Liver (tissue), 9 donors: ENCODE results near the gene WFIKKN2. TPM values are rescaled to one million over a fixed set of nuclear protein-coding genes. Genes with fewer than 3 reads are reported as not detected.

ENCODE experiments used
- DNase-seq: peaks from one replicate; pipeline ENCODE4 v3.0.0-alpha.2; 2017; ENCODE audit warnings: low spot score
- H3K27ac ChIP-seq, 2 donors: one replicate each; pipeline ENCODE4 v1.7.0; 2013; ENCODE audit warnings: inconsistent platforms in 2 of 2, low read length in 2 of 2, control low read depth in 1 of 2, low read depth in 1 of 2, mild to moderate bottlenecking in 1 of 2
- H3K27me3 ChIP-seq, 4 donors: one replicate each; pipeline versions ENCODE4 v1.6.1 to v1.7.0; 2013; ENCODE audit warnings: low read length in 3 of 4, inconsistent platforms in 1 of 4, mild to moderate bottlenecking in 1 of 4, moderate library complexity in 1 of 4; ENCODE audit not compliant: control insufficient read depth in 4 of 4, insufficient read depth in 4 of 4
- H3K36me3 ChIP-seq, 4 donors: one replicate each; pipeline versions ENCODE4 v1.6.1 to v1.7.0; 2013; ENCODE audit warnings: low read length in 3 of 4, mild to moderate bottlenecking in 3 of 4, low read depth in 1 of 4, moderate library complexity in 1 of 4; ENCODE audit not compliant: control insufficient read depth in 4 of 4, insufficient read depth in 3 of 4
- H3K4me1 ChIP-seq, 4 donors: one replicate each; pipeline versions ENCODE4 v1.6.1 to v1.7.0; 2013; ENCODE audit warnings: low read length in 3 of 4, mild to moderate bottlenecking in 3 of 4, moderate library complexity in 1 of 4; ENCODE audit not compliant: control insufficient read depth in 4 of 4, insufficient read depth in 4 of 4
- H3K4me3 ChIP-seq, 3 donors: one replicate each; pipeline versions ENCODE4 v1.6.1 to v1.7.0; 2013; ENCODE audit warnings: low read length in 3 of 3, control low read depth in 1 of 3, low read depth in 1 of 3, mild to moderate bottlenecking in 1 of 3
- H3K9ac ChIP-seq, 2 donors: one replicate each; pipeline ENCODE4 v1.7.0; 2013; ENCODE audit warnings: low read length in 2 of 2, mild to moderate bottlenecking in 2 of 2, moderate library complexity in 2 of 2, control low read depth in 1 of 2, low read depth in 1 of 2
- H3K9me3 ChIP-seq, 4 donors: one replicate each; pipeline versions ENCODE4 v1.6.1 to v1.7.0; 2013; ENCODE audit warnings: low read length in 3 of 4; ENCODE audit not compliant: control insufficient read depth in 4 of 4
- EGR1 ChIP-seq, 2 donors: IDR thresholded peaks; 2 replicates each; pipeline ENCODE4 v1.6.1; 2016 to 2018; ENCODE audit warnings: antibody characterized with exemption in 2 of 2, low read depth in 2 of 2
- FOXA1 ChIP-seq: IDR thresholded peaks from 2 replicates; pipeline ENCODE4 v1.6.1; 2016; ENCODE audit warnings: antibody characterized with exemption
- FOXA2 ChIP-seq: IDR thresholded peaks from 2 replicates; pipeline ENCODE4 v1.6.1; 2016; ENCODE audit warnings: antibody characterized with exemption
- GABPA ChIP-seq, 2 donors: IDR thresholded peaks in 1 of 2; conservative IDR thresholded peaks in 1 of 2; 2 replicates each; pipeline ENCODE4 v1.6.1; 2016; ENCODE audit warnings: antibody characterized with exemption in 2 of 2, mild to moderate bottlenecking in 1 of 2, moderate library complexity in 1 of 2
- HNF4A ChIP-seq, 2 donors: conservative IDR thresholded peaks; 2 replicates each; pipeline ENCODE4 v1.6.1; 2016; ENCODE audit warnings: antibody characterized with exemption in 2 of 2, mild to moderate bottlenecking in 2 of 2
- HNF4G ChIP-seq: IDR thresholded peaks from 2 replicates; pipeline ENCODE4 v1.6.1; 2016; ENCODE audit warnings: antibody characterized with exemption
- JUND ChIP-seq, 2 donors: IDR thresholded peaks; 2 replicates each; pipeline ENCODE4 v1.6.1; 2016; ENCODE audit warnings: antibody characterized with exemption in 2 of 2
- NR2F2 ChIP-seq: IDR thresholded peaks from 2 replicates; pipeline ENCODE4 v1.6.1; 2016; ENCODE audit warnings: antibody characterized with exemption
- RAD21 ChIP-seq, 2 donors: IDR thresholded peaks; 2 replicates each; pipeline ENCODE4 v1.6.1; 2016; ENCODE audit warnings: antibody characterized with exemption in 2 of 2, mild to moderate bottlenecking in 2 of 2
- RXRA ChIP-seq, 2 donors: IDR thresholded peaks; 2 replicates each; pipeline ENCODE4 v1.6.1; 2017 to 2018; ENCODE audit warnings: antibody characterized with exemption in 2 of 2, mild to moderate bottlenecking in 1 of 2
- SP1 ChIP-seq: IDR thresholded peaks from 2 replicates; pipeline ENCODE4 v1.6.1; 2018; ENCODE audit warnings: antibody characterized with exemption, mild to moderate bottlenecking
- TAF1 ChIP-seq: conservative IDR thresholded peaks from 2 replicates; pipeline ENCODE4 v1.6.1; 2016; ENCODE audit warnings: antibody characterized with exemption, mild to moderate bottlenecking
- YY1 ChIP-seq: IDR thresholded peaks from 2 replicates; pipeline ENCODE4 v1.6.1; 2016; ENCODE audit warnings: antibody characterized with exemption, mild to moderate bottlenecking
- WGBS: extraction: QIAGEN DNeasy Blood & Tissue Kit; methylation state at CpG from one replicate; pipeline ENCODE4 v1.1.7; 2013; 5-methylcytosine and 5-hydroxymethylcytosine counted together
- polyA plus RNA-seq, 2 donors: library from polyadenylated mRNA; stranded (reverse) in 1 of 2; unstranded in 1 of 2; fragments of 200-250 nt in 1 of 2; fragments of >200 nt in 1 of 2; fragmentation: Nextera tagmentation in 1 of 2; extraction: Ambion mirVana in 1 of 2; gene quantifications; one replicate each; pipeline versions ENCODE4 v1.2.1 to v1.2.3, GENCODE V29; 2013 to 2015
- total RNA-seq, 2 donors: library from RNA; depleted of rRNA; stranded (reverse); fragments of >200 nt; gene quantifications; one replicate each; pipeline ENCODE4 v1.2.3, GENCODE V29; 2014
- TF ChIP-seq, protein P1 (sequence below): IDR thresholded peaks from 2 replicates; pipeline ENCODE4 v1.6.1; 2016; ENCODE audit warnings: antibody characterized with exemption
- TF ChIP-seq, protein P2 (sequence below): IDR thresholded peaks from 2 replicates; pipeline ENCODE4 v1.6.1; 2016; ENCODE audit warnings: antibody characterized with exemption
- TF ChIP-seq, protein P3 (sequence below): IDR thresholded peaks from 2 replicates; pipeline ENCODE4 v1.6.1; 2016; ENCODE audit warnings: antibody characterized with exemption
- TF ChIP-seq, protein P4 (sequence below): IDR thresholded peaks from 2 replicates; pipeline ENCODE4 v1.6.1; 2016; ENCODE audit warnings: antibody characterized with exemption, mild to moderate bottlenecking
- TF ChIP-seq, protein P5 (sequence below): fragments of 150-350 bp; IDR thresholded peaks from 2 replicates; pipeline ENCODE4 v1.5.1; 2017; ENCODE audit warnings: improper control_type of control experiment, low read depth, low read length; ENCODE audit not compliant: missing input control
- donor health status: healthy.
- donor health status: healthy.
- donor health status: healthy.
- donor health status: healthy.
- donor health status: healthy.

The WFIKKN2 gene
- total and polyA plus RNA-seq, 4 donors: 0.02 to 0.19 (median 0.07) TPM; not detected in 1

DNA sequence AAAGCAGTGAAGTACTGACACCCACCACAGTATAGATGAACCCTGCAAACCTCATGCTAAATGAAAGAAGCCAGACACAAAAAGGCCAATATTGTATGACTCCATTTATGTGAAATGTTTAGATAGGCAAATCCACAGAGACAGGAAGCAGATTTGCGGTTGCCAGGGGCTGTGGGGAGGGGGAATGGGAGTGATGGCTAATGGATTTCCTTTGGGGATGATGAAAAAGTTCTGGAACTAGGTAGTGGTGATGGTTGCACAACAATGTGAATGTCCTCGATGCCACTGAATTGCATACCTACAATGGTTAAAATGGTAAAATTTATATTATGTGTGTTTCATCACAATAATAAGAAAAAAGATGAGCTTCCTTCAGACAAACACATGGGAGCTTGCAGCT is 28.4 kb upstream of the WFIKKN2 start:
- DNase-seq: no peak
- H3K4me1 ChIP-seq: peaks cover 9 to 53% (median 27%) of the 10 kb centered on the region in 4 donors
- H3K4me3 ChIP-seq: no peak overlapping the region
- no peak overlapping the region for H3K9ac ChIP-seq
- no peaks in the 10 kb centered on the region for H3K27me3 ChIP-seq
- peak in 1 of 2 donors; percentile 33 for TF ChIP-seq HNF4A (conservative IDR thresholded peaks at IDR 0.05)
- TF ChIP-seq, protein P1, sequence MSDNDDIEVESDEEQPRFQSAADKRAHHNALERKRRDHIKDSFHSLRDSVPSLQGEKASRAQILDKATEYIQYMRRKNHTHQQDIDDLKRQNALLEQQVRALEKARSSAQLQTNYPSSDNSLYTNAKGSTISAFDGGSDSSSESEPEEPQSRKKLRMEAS: no peak
- TF ChIP-seq YY1: peak; percentile 44
- no peak for TF ChIP-seq TAF1
- TF ChIP-seq, protein P2, sequence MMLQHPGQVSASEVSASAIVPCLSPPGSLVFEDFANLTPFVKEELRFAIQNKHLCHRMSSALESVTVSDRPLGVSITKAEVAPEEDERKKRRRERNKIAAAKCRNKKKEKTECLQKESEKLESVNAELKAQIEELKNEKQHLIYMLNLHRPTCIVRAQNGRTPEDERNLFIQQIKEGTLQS: peak; percentile 67
- TF ChIP-seq RAD21 (IDR thresholded peaks at IDR 0.05): no peak
- TF ChIP-seq RXRA (IDR thresholded peaks at IDR 0.05): peak; percentile 40 to 68
- TF ChIP-seq, protein P3, sequence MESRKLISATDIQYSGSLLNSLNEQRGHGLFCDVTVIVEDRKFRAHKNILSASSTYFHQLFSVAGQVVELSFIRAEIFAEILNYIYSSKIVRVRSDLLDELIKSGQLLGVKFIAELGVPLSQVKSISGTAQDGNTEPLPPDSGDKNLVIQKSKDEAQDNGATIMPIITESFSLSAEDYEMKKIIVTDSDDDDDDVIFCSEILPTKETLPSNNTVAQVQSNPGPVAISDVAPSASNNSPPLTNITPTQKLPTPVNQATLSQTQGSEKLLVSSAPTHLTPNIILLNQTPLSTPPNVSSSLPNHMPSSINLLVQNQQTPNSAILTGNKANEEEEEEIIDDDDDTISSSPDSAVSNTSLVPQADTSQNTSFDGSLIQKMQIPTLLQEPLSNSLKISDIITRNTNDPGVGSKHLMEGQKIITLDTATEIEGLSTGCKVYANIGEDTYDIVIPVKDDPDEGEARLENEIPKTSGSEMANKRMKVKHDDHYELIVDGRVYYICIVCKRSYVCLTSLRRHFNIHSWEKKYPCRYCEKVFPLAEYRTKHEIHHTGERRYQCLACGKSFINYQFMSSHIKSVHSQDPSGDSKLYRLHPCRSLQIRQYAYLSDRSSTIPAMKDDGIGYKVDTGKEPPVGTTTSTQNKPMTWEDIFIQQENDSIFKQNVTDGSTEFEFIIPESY: no peak
- peak in 1 of 2 donors; percentile 39 for TF ChIP-seq GABPA (IDR thresholded peaks at IDR 0.05 in 1 of 2, conservative IDR thresholded peaks at IDR 0.05 in 1 of 2)
- no peaks in the 10 kb centered on the region for H3K9me3 ChIP-seq
- H3K27ac ChIP-seq: peak overlapping the region in 1 of 2 donors; percentile 67
- H3K36me3 ChIP-seq: no peaks in the 10 kb centered on the region
- WGBS: 25% methylated on average over 2 of the region's 2 CpGs

DNA sequence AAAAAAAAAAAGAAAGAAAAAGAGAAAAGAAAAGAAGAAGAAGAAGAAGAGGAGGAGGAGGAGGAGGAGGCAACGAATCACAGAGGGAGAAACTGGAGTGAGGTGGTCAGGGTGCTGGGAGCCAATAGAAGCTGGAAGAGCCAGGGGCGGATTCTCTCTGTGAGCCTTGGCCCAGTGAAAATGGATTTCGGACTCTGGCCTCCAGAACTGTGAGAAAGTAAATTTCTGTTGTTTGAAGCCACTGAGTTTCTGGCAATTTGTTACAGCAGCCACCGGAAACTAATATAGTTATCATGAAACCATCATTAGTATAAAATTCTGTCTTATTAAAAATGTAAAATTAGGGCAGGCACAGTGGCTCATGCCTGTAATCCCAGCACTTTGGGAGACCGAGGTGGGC is 27.7 kb upstream of the WFIKKN2 start:
- Histone ChIP-seq H3K36me3 (no peaks in the 10 kb centered on the region), H3K27me3 (no peaks in the 10 kb centered on the region)
- no peak for DNase-seq

More for the DNA sequence above, 27.7 kb upstream of the WFIKKN2 start:
- 41% methylated on average over 5 of the region's 5 CpGs for WGBS
- H3K4me3 ChIP-seq: no peak overlapping the region
- no peak overlapping the region for H3K9ac ChIP-seq
- H3K27ac ChIP-seq: peak overlapping the region in 1 of 2 donors; percentile 67
- peaks cover 9 to 46% (median 21%) of the 10 kb centered on the region in 4 donors for H3K4me1 ChIP-seq
- H3K9me3 ChIP-seq: no peaks in the 10 kb centered on the region
- TF ChIP-seq, protein P1: peak; percentile 29
- TF ChIP-seq NR2F2 (no peak), FOXA1 (no peak), RXRA (IDR thresholded peaks at IDR 0.05) (peak; percentile 75 to 78), TAF1 (no peak), HNF4G (peak; percentile 80), RAD21 (IDR thresholded peaks at IDR 0.05) (no peak), FOXA2 (no peak), GABPA (IDR thresholded peaks at IDR 0.05 in 1 of 2, conservative IDR thresholded peaks at IDR 0.05 in 1 of 2) (peak in 1 of 2 donors; percentile 50), SP1 (peak; percentile 98), YY1 (no peak), EGR1 (IDR thresholded peaks at IDR 0.05; ENCODE audit: low read depth in 2 of 2) (no peak), JUND (IDR thresholded peaks at IDR 0.05) (peak in 1 of 2 donors; percentile 53), HNF4A (conservative IDR thresholded peaks at IDR 0.05) (peak; percentile 95 to 96)
- TF ChIP-seq, protein P4, sequence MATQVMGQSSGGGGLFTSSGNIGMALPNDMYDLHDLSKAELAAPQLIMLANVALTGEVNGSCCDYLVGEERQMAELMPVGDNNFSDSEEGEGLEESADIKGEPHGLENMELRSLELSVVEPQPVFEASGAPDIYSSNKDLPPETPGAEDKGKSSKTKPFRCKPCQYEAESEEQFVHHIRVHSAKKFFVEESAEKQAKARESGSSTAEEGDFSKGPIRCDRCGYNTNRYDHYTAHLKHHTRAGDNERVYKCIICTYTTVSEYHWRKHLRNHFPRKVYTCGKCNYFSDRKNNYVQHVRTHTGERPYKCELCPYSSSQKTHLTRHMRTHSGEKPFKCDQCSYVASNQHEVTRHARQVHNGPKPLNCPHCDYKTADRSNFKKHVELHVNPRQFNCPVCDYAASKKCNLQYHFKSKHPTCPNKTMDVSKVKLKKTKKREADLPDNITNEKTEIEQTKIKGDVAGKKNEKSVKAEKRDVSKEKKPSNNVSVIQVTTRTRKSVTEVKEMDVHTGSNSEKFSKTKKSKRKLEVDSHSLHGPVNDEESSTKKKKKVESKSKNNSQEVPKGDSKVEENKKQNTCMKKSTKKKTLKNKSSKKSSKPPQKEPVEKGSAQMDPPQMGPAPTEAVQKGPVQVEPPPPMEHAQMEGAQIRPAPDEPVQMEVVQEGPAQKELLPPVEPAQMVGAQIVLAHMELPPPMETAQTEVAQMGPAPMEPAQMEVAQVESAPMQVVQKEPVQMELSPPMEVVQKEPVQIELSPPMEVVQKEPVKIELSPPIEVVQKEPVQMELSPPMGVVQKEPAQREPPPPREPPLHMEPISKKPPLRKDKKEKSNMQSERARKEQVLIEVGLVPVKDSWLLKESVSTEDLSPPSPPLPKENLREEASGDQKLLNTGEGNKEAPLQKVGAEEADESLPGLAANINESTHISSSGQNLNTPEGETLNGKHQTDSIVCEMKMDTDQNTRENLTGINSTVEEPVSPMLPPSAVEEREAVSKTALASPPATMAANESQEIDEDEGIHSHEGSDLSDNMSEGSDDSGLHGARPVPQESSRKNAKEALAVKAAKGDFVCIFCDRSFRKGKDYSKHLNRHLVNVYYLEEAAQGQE: peak; percentile 43
- TF ChIP-seq, protein P3: no peak
- TF ChIP-seq, protein P2: no peak
- TF ChIP-seq, protein P5, sequence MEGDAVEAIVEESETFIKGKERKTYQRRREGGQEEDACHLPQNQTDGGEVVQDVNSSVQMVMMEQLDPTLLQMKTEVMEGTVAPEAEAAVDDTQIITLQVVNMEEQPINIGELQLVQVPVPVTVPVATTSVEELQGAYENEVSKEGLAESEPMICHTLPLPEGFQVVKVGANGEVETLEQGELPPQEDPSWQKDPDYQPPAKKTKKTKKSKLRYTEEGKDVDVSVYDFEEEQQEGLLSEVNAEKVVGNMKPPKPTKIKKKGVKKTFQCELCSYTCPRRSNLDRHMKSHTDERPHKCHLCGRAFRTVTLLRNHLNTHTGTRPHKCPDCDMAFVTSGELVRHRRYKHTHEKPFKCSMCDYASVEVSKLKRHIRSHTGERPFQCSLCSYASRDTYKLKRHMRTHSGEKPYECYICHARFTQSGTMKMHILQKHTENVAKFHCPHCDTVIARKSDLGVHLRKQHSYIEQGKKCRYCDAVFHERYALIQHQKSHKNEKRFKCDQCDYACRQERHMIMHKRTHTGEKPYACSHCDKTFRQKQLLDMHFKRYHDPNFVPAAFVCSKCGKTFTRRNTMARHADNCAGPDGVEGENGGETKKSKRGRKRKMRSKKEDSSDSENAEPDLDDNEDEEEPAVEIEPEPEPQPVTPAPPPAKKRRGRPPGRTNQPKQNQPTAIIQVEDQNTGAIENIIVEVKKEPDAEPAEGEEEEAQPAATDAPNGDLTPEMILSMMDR: no peak
